Liver (tissue), 9 donors: ENCODE data around the gene GYG2. TPM values are rescaled to one million over a fixed set of nuclear protein-coding genes. Genes with fewer than 3 reads are reported as not detected.

Experiments
- DNase-seq: peaks from one replicate; pipeline ENCODE4 v3.0.0-alpha.2; 2017; ENCODE audit warnings: low spot score
- H3K27ac ChIP-seq, 2 donors: one replicate each; pipeline ENCODE4 v1.7.0; 2013; ENCODE audit warnings: inconsistent platforms in 2 of 2, low read length in 2 of 2, control low read depth in 1 of 2, low read depth in 1 of 2, mild to moderate bottlenecking in 1 of 2
- H3K27me3 ChIP-seq, 4 donors: one replicate each; pipeline versions ENCODE4 v1.6.1 to v1.7.0; 2013; ENCODE audit warnings: low read length in 3 of 4, inconsistent platforms in 1 of 4, mild to moderate bottlenecking in 1 of 4, moderate library complexity in 1 of 4; ENCODE audit not compliant: control insufficient read depth in 4 of 4, insufficient read depth in 4 of 4
- H3K36me3 ChIP-seq, 4 donors: one replicate each; pipeline versions ENCODE4 v1.6.1 to v1.7.0; 2013; ENCODE audit warnings: low read length in 3 of 4, mild to moderate bottlenecking in 3 of 4, low read depth in 1 of 4, moderate library complexity in 1 of 4; ENCODE audit not compliant: control insufficient read depth in 4 of 4, insufficient read depth in 3 of 4
- H3K4me1 ChIP-seq, 4 donors: one replicate each; pipeline versions ENCODE4 v1.6.1 to v1.7.0; 2013; ENCODE audit warnings: low read length in 3 of 4, mild to moderate bottlenecking in 3 of 4, moderate library complexity in 1 of 4; ENCODE audit not compliant: control insufficient read depth in 4 of 4, insufficient read depth in 4 of 4
- H3K4me3 ChIP-seq, 3 donors: one replicate each; pipeline versions ENCODE4 v1.6.1 to v1.7.0; 2013; ENCODE audit warnings: low read length in 3 of 3, control low read depth in 1 of 3, low read depth in 1 of 3, mild to moderate bottlenecking in 1 of 3
- H3K9ac ChIP-seq, 2 donors: one replicate each; pipeline ENCODE4 v1.7.0; 2013; ENCODE audit warnings: low read length in 2 of 2, mild to moderate bottlenecking in 2 of 2, moderate library complexity in 2 of 2, control low read depth in 1 of 2, low read depth in 1 of 2
- H3K9me3 ChIP-seq, 4 donors: one replicate each; pipeline versions ENCODE4 v1.6.1 to v1.7.0; 2013; ENCODE audit warnings: low read length in 3 of 4; ENCODE audit not compliant: control insufficient read depth in 4 of 4
- EGR1 ChIP-seq, 2 donors: IDR thresholded peaks; 2 replicates each; pipeline ENCODE4 v1.6.1; 2016 to 2018; ENCODE audit warnings: antibody characterized with exemption in 2 of 2, low read depth in 2 of 2
- FOXA1 ChIP-seq: IDR thresholded peaks from 2 replicates; pipeline ENCODE4 v1.6.1; 2016; ENCODE audit warnings: antibody characterized with exemption
- FOXA2 ChIP-seq: IDR thresholded peaks from 2 replicates; pipeline ENCODE4 v1.6.1; 2016; ENCODE audit warnings: antibody characterized with exemption
- GABPA ChIP-seq, 2 donors: IDR thresholded peaks in 1 of 2; conservative IDR thresholded peaks in 1 of 2; 2 replicates each; pipeline ENCODE4 v1.6.1; 2016; ENCODE audit warnings: antibody characterized with exemption in 2 of 2, mild to moderate bottlenecking in 1 of 2, moderate library complexity in 1 of 2
- HNF4A ChIP-seq, 2 donors: conservative IDR thresholded peaks; 2 replicates each; pipeline ENCODE4 v1.6.1; 2016; ENCODE audit warnings: antibody characterized with exemption in 2 of 2, mild to moderate bottlenecking in 2 of 2
- HNF4G ChIP-seq: IDR thresholded peaks from 2 replicates; pipeline ENCODE4 v1.6.1; 2016; ENCODE audit warnings: antibody characterized with exemption
- JUND ChIP-seq, 2 donors: IDR thresholded peaks; 2 replicates each; pipeline ENCODE4 v1.6.1; 2016; ENCODE audit warnings: antibody characterized with exemption in 2 of 2
- NR2F2 ChIP-seq: IDR thresholded peaks from 2 replicates; pipeline ENCODE4 v1.6.1; 2016; ENCODE audit warnings: antibody characterized with exemption
- RAD21 ChIP-seq, 2 donors: IDR thresholded peaks; 2 replicates each; pipeline ENCODE4 v1.6.1; 2016; ENCODE audit warnings: antibody characterized with exemption in 2 of 2, mild to moderate bottlenecking in 2 of 2
- RXRA ChIP-seq, 2 donors: IDR thresholded peaks; 2 replicates each; pipeline ENCODE4 v1.6.1; 2017 to 2018; ENCODE audit warnings: antibody characterized with exemption in 2 of 2, mild to moderate bottlenecking in 1 of 2
- TAF1 ChIP-seq: conservative IDR thresholded peaks from 2 replicates; pipeline ENCODE4 v1.6.1; 2016; ENCODE audit warnings: antibody characterized with exemption, mild to moderate bottlenecking
- YY1 ChIP-seq: IDR thresholded peaks from 2 replicates; pipeline ENCODE4 v1.6.1; 2016; ENCODE audit warnings: antibody characterized with exemption, mild to moderate bottlenecking
- WGBS: extraction: QIAGEN DNeasy Blood & Tissue Kit; methylation state at CpG from one replicate; pipeline ENCODE4 v1.1.7; 2013; 5-methylcytosine and 5-hydroxymethylcytosine counted together
- polyA plus RNA-seq, 2 donors: library from polyadenylated mRNA; stranded (reverse) in 1 of 2; unstranded in 1 of 2; fragments of 200-250 nt in 1 of 2; fragments of >200 nt in 1 of 2; fragmentation: Nextera tagmentation in 1 of 2; extraction: Ambion mirVana in 1 of 2; gene quantifications; one replicate each; pipeline versions ENCODE4 v1.2.1 to v1.2.3, GENCODE V29; 2013 to 2015
- total RNA-seq, 2 donors: library from RNA; depleted of rRNA; stranded (reverse); fragments of >200 nt; gene quantifications; one replicate each; pipeline ENCODE4 v1.2.3, GENCODE V29; 2014
- TF ChIP-seq, protein P1 (sequence below): fragments of 150-350 bp; IDR thresholded peaks from 2 replicates; pipeline ENCODE4 v1.5.1; 2017; ENCODE audit warnings: improper control_type of control experiment, low read depth, low read length; ENCODE audit not compliant: missing input control
- TF ChIP-seq, protein P2 (sequence below): IDR thresholded peaks from 2 replicates; pipeline ENCODE4 v1.6.1; 2016; ENCODE audit warnings: antibody characterized with exemption
- TF ChIP-seq, protein P3 (sequence below): IDR thresholded peaks from 2 replicates; pipeline ENCODE4 v1.6.1; 2016; ENCODE audit warnings: antibody characterized with exemption
- TF ChIP-seq, protein P4 (sequence below): IDR thresholded peaks from 2 replicates; pipeline ENCODE4 v1.6.1; 2016; ENCODE audit warnings: antibody characterized with exemption
- TF ChIP-seq, protein P5 (sequence below): IDR thresholded peaks from 2 replicates; pipeline ENCODE4 v1.6.1; 2016; ENCODE audit warnings: antibody characterized with exemption, mild to moderate bottlenecking
- donor health status: healthy.
- donor health status: healthy.
- donor health status: healthy.
- donor health status: healthy.
- donor health status: healthy.

GYG2 gene
- total and polyA plus RNA-seq, 4 donors: 11.3 to 32.6 (median 14.3) TPM

DNA sequence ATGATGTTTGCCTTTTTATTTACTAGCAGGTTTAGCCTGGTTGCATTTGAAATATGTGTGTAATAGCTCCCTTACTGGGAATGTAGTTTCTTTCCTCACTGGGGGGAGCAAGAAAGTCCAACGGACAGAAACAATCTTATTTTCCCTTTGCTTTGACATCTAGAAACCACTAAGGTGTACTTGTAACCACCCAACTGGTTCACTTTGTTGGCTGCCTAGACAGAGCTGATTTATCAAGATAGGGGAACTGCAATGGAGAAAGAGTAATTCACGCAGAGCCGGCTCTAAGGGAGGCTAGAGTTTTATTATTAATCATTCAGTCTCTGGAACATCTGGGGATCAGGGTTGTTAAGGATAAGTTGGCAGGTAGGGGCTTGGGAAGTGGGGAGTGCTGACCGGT is 46.6 kb upstream of the GYG2 start:
- Histone ChIP-seq H3K36me3 (no peaks in the 10 kb centered on the region), H3K4me3 (no peak overlapping the region), H3K27me3 (no peaks in the 10 kb centered on the region), H3K9me3 (no peaks in the 10 kb centered on the region), H3K4me1 (peaks cover 0 to 3% (median 0%) of the 10 kb centered on the region in 4 donors), H3K27ac (no peak overlapping the region), H3K9ac (no peak overlapping the region)
- TF ChIP-seq JUND (IDR thresholded peaks at IDR 0.05) (no peak), TAF1 (no peak), EGR1 (IDR thresholded peaks at IDR 0.05; ENCODE audit: low read depth in 2 of 2) (no peak), GABPA (IDR thresholded peaks at IDR 0.05 in 1 of 2, conservative IDR thresholded peaks at IDR 0.05 in 1 of 2) (no peak), FOXA2 (no peak), RXRA (IDR thresholded peaks at IDR 0.05) (no peak), RAD21 (IDR thresholded peaks at IDR 0.05) (no peak), NR2F2 (no peak), YY1 (no peak), FOXA1 (no peak), HNF4G (no peak), HNF4A (conservative IDR thresholded peaks at IDR 0.05) (no peak)
- TF ChIP-seq, protein P1, sequence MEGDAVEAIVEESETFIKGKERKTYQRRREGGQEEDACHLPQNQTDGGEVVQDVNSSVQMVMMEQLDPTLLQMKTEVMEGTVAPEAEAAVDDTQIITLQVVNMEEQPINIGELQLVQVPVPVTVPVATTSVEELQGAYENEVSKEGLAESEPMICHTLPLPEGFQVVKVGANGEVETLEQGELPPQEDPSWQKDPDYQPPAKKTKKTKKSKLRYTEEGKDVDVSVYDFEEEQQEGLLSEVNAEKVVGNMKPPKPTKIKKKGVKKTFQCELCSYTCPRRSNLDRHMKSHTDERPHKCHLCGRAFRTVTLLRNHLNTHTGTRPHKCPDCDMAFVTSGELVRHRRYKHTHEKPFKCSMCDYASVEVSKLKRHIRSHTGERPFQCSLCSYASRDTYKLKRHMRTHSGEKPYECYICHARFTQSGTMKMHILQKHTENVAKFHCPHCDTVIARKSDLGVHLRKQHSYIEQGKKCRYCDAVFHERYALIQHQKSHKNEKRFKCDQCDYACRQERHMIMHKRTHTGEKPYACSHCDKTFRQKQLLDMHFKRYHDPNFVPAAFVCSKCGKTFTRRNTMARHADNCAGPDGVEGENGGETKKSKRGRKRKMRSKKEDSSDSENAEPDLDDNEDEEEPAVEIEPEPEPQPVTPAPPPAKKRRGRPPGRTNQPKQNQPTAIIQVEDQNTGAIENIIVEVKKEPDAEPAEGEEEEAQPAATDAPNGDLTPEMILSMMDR: no peak
- TF ChIP-seq, protein P2, sequence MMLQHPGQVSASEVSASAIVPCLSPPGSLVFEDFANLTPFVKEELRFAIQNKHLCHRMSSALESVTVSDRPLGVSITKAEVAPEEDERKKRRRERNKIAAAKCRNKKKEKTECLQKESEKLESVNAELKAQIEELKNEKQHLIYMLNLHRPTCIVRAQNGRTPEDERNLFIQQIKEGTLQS: no peak
- TF ChIP-seq, protein P3, sequence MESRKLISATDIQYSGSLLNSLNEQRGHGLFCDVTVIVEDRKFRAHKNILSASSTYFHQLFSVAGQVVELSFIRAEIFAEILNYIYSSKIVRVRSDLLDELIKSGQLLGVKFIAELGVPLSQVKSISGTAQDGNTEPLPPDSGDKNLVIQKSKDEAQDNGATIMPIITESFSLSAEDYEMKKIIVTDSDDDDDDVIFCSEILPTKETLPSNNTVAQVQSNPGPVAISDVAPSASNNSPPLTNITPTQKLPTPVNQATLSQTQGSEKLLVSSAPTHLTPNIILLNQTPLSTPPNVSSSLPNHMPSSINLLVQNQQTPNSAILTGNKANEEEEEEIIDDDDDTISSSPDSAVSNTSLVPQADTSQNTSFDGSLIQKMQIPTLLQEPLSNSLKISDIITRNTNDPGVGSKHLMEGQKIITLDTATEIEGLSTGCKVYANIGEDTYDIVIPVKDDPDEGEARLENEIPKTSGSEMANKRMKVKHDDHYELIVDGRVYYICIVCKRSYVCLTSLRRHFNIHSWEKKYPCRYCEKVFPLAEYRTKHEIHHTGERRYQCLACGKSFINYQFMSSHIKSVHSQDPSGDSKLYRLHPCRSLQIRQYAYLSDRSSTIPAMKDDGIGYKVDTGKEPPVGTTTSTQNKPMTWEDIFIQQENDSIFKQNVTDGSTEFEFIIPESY: no peak
- TF ChIP-seq, protein P4, sequence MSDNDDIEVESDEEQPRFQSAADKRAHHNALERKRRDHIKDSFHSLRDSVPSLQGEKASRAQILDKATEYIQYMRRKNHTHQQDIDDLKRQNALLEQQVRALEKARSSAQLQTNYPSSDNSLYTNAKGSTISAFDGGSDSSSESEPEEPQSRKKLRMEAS: no peak
- TF ChIP-seq, protein P5, sequence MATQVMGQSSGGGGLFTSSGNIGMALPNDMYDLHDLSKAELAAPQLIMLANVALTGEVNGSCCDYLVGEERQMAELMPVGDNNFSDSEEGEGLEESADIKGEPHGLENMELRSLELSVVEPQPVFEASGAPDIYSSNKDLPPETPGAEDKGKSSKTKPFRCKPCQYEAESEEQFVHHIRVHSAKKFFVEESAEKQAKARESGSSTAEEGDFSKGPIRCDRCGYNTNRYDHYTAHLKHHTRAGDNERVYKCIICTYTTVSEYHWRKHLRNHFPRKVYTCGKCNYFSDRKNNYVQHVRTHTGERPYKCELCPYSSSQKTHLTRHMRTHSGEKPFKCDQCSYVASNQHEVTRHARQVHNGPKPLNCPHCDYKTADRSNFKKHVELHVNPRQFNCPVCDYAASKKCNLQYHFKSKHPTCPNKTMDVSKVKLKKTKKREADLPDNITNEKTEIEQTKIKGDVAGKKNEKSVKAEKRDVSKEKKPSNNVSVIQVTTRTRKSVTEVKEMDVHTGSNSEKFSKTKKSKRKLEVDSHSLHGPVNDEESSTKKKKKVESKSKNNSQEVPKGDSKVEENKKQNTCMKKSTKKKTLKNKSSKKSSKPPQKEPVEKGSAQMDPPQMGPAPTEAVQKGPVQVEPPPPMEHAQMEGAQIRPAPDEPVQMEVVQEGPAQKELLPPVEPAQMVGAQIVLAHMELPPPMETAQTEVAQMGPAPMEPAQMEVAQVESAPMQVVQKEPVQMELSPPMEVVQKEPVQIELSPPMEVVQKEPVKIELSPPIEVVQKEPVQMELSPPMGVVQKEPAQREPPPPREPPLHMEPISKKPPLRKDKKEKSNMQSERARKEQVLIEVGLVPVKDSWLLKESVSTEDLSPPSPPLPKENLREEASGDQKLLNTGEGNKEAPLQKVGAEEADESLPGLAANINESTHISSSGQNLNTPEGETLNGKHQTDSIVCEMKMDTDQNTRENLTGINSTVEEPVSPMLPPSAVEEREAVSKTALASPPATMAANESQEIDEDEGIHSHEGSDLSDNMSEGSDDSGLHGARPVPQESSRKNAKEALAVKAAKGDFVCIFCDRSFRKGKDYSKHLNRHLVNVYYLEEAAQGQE: no peak
- 62% methylated on average over 4 of the region's 4 CpGs for WGBS
- no peak for DNase-seq

DNA sequence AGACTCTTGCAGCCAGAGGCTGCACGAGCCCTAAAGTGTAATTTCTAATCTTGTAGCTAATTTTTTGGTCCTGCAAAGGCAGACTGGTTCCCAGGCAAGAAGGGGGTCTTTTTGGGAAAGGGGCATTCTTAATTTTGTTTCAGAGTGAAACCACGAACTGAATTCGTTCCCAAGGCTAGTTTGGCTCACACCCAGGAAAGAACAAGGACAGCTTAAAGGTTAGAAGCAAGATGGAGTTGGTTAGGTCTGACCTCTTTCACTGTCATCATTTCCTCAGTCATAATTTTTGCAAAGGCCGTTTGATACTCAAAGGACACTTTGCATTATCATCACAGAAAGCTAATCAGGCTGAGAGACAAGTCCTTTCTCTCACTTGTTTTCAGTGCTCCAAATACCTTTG is 46.0 kb upstream of the GYG2 start:
- H3K27ac ChIP-seq: no peak overlapping the region

More for the DNA sequence above, 46.0 kb upstream of the GYG2 start:
- Histone ChIP-seq H3K36me3 (no peaks in the 10 kb centered on the region), H3K9ac (no peak overlapping the region), H3K9me3 (no peaks in the 10 kb centered on the region), H3K4me1 (peaks cover 0 to 3% (median 0%) of the 10 kb centered on the region in 4 donors), H3K4me3 (no peak overlapping the region), H3K27me3 (no peaks in the 10 kb centered on the region)
- no peak for DNase-seq
- TF ChIP-seq JUND (IDR thresholded peaks at IDR 0.05) (no peak), HNF4G (no peak), FOXA1 (no peak), FOXA2 (no peak), RXRA (IDR thresholded peaks at IDR 0.05) (no peak), EGR1 (IDR thresholded peaks at IDR 0.05; ENCODE audit: low read depth in 2 of 2) (no peak)
- TF ChIP-seq, protein P4: no peak
- TF ChIP-seq, protein P2: no peak
- TF ChIP-seq, protein P5: no peak
- WGBS: 85% methylated on average over 4 of the region's 4 CpGs
